ENCODE results near the gene FLVCR1.
"Not testable (repeated sequence)": the region's sequence is repeated elsewhere in the genome, so short reads cannot be mapped to it uniquely, and the experiment has no call there.

Gene FLVCR1

DNA sequence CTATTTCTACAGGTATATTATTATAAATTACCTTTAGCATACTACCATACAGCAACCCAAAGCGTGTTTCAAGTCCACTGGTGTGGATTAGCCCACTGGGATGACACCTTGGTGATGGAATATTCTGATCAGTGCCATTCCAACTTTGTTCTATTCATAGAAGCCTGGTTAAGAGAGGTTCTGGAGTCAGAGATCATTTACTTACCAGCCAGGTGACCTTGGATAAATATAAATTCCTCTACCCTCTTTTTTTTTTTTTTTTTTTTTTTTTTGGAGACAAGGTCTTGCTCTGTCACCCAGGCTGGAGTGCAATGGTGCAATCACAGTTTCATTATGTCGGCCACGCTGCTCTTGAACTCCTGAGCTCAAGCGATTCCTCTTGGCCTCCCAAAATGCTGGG lies 10.5 kb upstream of the FLVCR1 start, which contains the start of gene SPATA45:
TSS of gene SPATA45 (minus strand) at position 101 of the 400 bp plus-strand sequence. CDS start 11,500 bp downstream, outside the sequence.
- Mint-ChIP-seq H3K36me3 (peaks cover 6% of the 10 kb centered on the region), H3K27ac (no peak within 1 kb of the TSS), H3K27me3 (no peaks in the 10 kb centered on the region), H3K9me3 (no peaks in the 10 kb centered on the region), H3K4me3 (no peak within 1 kb of the TSS), H3K4me1 (no peaks in the 10 kb centered on the region)
- no peak for ATAC-seq

DNA sequence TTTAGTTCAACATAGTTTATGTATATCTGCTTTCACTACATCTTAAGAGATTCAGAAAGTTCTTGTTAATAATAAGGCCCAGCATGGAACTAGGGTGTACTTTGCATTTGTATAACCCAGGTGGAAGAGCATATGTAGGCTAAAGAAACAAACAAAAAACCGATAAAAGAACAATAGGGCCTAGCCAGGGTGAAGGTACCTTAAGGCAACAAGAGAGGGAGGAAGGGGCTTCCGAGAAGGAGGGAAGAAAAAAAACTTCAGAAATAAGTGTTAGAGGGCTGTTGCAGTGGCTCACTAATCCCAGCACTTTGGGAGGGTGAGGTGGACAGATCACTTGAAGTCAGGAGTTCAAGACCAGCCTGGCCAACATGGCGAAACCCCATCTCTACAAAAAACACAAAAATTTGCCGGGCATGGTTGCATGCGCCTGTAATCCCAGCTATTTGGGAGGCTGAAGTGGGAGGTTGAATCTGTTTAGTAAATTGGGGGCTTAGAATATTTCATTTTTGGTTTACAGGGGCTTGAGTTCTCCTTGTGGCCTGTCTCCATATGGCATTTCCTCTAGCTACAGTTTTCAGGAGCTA lies 5.9 kb upstream of the FLVCR1 start:
- H3K27me3 Mint-ChIP-seq = no peaks in the 10 kb centered on the region
- no peak for ATAC-seq
- no peaks in the 10 kb centered on the region for H3K9me3 Mint-ChIP-seq
- no peak overlapping the region for H3K27ac Mint-ChIP-seq
- no peak overlapping the region for H3K4me3 Mint-ChIP-seq
- H3K36me3 Mint-ChIP-seq = peaks cover 25% of the 10 kb centered on the region
- peaks cover 26% of the 10 kb centered on the region for H3K4me1 Mint-ChIP-seq

DNA sequence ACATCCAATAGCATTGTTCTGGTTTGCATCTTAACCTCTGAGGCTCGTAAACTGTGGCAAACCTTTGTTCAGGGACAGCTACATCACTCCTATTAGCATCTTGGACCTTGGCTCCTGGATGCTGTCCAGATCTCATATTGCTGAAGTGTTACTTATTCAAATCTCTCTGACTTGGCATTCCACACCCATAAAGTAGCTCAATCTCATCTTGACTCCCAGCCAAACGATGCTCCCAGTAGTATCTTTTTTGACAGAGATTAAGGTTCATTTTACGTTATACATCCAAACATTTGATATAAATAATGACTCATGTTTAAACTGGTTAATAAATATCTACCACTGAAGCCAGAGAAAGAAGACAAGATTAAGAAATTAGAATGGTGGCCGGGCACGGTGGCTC lies 4.4 kb upstream of the FLVCR1 start:
- Mint-ChIP-seq H3K9me3 (no peaks in the 10 kb centered on the region), H3K27ac (no peak overlapping the region), H3K36me3 (peaks cover 25% of the 10 kb centered on the region), H3K4me3 (no peak overlapping the region), H3K27me3 (no peaks in the 10 kb centered on the region), H3K4me1 (peaks cover 26% of the 10 kb centered on the region)
- no peak for ATAC-seq

DNA sequence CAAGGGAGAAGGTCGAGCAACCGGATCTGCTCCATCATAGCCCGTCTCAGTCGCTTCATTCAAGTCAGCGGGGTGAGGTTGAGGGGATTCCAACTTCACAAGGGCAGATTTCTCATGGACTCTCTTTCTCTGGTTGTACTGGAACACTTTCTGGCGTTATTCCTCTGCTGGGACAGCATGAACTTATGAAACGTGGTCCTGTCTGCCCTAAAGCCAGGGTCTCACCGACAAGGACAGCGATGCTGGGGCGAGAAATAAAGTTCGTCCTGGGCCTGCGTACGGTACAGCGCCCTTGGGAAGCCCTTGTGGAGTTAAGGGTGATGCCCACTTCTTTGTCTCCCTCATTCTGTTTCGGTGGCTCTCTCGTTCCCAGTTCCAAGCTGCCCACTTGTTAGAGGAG lies 1.3 kb upstream of the FLVCR1 start:
- Mint-ChIP-seq H3K4me1 (peaks cover 26% of the 10 kb centered on the region), H3K27ac (no peak overlapping the region), H3K4me3 (peak overlapping the region; percentile 93), H3K27me3 (no peaks in the 10 kb centered on the region), H3K9me3 (no peaks in the 10 kb centered on the region), H3K36me3 (peaks cover 25% of the 10 kb centered on the region)
- no peak for ATAC-seq

DNA sequence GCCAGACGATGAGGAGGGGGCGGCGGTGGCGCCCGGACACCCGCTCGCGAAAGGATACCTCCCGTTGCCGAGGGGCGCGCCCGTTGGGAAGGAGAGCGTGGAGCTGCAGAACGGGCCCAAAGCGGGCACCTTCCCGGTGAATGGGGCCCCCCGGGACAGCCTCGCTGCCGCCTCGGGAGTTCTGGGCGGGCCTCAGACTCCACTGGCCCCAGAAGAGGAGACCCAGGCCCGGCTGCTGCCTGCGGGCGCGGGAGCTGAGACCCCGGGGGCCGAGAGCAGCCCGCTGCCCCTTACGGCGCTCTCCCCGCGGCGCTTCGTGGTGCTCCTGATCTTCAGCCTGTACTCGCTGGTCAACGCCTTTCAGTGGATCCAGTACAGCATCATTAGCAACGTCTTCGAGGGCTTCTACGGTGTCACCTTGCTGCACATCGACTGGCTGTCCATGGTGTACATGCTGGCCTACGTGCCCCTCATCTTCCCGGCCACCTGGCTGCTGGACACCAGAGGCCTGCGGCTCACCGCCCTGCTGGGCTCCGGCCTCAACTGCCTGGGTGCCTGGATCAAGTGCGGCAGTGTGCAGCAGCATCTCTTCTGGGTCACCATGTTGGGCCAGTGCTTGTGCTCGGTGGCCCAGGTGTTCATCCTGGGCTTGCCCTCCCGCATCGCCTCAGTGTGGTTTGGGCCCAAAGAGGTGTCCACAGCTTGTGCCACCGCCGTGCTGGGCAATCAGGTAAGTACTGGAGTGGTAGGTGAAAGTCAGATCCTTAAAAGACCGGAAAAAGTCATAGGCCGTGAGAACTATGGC lies 588 bp downstream of the FLVCR1 start:
- Mint-ChIP-seq H3K9me3 (no peaks in the 10 kb centered on the region), H3K27me3 (no peaks in the 10 kb centered on the region), H3K36me3 (peaks cover 21% of the 10 kb centered on the region), H3K27ac (peak overlapping the region; percentile 92), H3K4me3 (peak overlapping the region; percentile 93), H3K4me1 (peaks cover 32% of the 10 kb centered on the region)
- peak; percentile 65 for ATAC-seq

DNA sequence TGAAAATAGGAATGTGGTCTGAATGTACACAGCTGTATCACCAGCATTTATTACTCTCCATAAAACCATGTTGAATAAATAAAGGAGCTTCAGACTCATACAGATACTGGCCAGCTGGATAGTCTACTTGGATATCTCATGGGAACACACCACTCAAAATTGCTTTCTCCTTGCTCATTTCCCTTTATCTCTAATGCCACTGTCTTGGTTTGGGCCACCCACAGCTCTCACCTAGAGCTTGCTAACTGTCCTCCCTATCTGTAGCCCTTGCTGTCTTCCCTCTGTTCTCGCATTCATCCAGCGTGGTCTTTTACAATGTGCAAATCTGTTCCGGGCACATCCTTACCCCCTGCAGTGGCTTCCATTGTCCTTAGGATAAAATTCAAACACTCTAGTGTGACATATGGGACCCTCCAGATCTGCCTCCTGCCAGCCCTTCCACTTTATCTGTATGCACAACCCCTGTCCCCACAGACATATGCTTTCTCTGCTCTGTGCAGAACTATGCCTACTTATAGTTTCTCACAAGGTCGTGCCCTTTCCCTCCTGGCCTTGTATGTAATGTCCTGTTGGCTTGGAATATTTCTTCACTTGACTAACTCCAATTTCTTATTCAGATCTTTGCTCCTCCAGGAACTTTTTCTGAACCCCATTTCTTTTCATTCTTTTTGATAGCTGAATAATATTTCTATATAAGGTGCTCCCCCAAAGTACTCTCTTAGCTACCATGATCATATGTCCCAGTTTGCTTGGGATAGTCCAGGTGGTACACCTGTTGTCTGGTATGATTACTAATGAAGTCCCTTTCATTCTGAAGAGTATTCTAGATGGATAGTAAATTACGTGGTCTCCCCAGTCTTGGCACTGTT lies 2.9 kb downstream of the FLVCR1 start:
- peaks cover 18% of the 10 kb centered on the region for H3K4me1 Mint-ChIP-seq

DNA sequence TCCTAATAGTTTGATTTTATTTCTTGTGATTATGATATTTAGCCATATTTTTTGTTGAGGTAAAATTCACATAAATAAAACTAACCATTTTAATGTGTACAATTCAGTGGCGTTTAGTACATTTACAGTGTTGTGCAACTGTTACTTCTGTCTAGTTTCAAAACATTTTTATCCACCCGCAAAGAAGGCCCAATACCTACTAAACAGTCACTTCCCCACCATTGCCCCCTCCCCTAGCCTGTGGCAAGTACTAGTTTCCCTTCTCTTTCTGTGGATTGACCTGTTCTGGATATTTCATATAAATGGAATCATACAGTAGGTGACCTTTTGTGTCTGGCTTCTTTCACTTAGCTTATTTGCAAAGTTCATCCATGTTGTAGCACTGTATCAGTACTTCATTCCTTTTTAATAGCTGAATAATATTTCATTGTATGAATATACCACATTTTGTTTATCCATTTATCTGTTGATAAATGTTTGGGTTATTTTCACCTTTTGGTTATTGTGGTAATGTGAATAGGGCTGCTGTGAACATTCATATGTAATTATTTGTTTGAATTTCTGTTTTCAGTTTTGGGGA lies 4.1 kb downstream of the FLVCR1 start:
- Mint-ChIP-seq H3K4me1 (peaks cover 7% of the 10 kb centered on the region), H3K27me3 (no peaks in the 10 kb centered on the region), H3K36me3 (peaks cover 28% of the 10 kb centered on the region), H3K4me3 (no peak overlapping the region), H3K9me3 (no peaks in the 10 kb centered on the region), H3K27ac (no peak overlapping the region)
- ATAC-seq = no peak

More for the DNA sequence above, 2.9 kb downstream of the FLVCR1 start:
- no peak overlapping the region for H3K27ac Mint-ChIP-seq
- no peaks in the 10 kb centered on the region for H3K27me3 Mint-ChIP-seq
- no peaks in the 10 kb centered on the region for H3K9me3 Mint-ChIP-seq
- peaks cover 16% of the 10 kb centered on the region for H3K36me3 Mint-ChIP-seq
- no peak overlapping the region for H3K4me3 Mint-ChIP-seq
- no peak for ATAC-seq

DNA sequence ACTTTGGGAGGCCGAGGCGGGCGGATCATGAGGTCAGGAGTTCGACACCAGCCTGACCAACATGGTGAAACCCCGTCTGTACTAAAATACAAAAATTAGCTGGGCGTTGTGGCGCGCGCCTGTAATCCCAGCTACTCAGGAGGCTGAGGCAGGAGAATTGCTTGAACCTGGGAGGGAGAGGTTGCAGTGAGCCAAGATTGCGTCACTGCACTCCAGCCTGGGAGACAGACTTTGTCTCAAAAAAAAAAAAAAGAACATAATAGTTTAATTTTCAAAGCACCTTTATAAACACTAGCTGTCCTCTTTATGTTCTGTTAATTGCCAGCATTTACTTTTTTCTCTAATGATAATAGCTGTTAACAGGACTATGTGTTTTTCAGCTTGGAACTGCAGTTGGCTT lies 5.3 kb downstream of the FLVCR1 start:
- H3K4me3 Mint-ChIP-seq, H3K27ac Mint-ChIP-seq, H3K27me3 Mint-ChIP-seq, H3K9me3 Mint-ChIP-seq, H3K4me1 Mint-ChIP-seq, ATAC-seq: not testable (repeated sequence)
- peaks cover 28% of the 10 kb centered on the region for H3K36me3 Mint-ChIP-seq

DNA sequence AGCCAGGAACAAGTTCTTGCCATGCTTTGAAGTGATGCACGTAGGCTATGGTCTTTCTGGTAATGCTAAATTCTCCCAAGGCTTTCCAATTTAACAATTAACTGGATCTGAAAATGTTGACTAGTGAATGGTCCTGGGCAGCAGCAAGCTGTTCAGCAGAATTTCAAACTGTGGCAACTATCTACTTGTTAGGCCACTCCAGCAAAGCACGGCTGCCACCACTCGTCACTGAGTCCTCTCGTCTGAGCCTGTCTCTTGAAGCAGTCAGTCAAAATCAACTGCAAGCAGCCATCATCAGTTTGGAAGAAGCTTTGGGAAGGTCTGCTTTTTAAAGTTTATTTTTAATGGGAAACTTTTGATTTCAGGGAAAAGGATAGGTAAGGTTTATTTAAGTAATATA lies 6.1 kb downstream of the FLVCR1 start:
- no peak for ATAC-seq
- Mint-ChIP-seq H3K27me3 (no peaks in the 10 kb centered on the region), H3K36me3 (peaks cover 28% of the 10 kb centered on the region), H3K9me3 (no peaks in the 10 kb centered on the region), H3K4me3 (no peak overlapping the region), H3K4me1 (peaks cover 7% of the 10 kb centered on the region), H3K27ac (no peak overlapping the region)

DNA sequence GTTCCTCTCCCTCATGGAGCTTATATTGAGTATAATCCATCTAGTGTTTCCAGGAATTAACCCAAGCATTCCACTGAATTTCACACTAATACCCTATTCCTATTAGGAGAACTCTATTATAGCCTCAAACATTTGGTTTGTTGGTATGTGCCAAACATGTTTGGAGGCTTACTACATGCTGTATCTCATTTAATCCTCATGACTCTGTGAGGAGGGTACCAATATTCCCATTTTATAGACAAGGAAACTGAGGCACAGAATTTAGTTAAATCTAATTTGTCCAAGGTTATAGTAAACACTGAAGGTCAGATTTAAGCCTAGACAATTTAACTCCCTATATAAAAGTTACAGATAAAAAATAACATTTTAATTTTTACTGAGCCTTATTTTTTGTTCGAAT lies 9.1 kb downstream of the FLVCR1 start:
- no peak for ATAC-seq
- Mint-ChIP-seq H3K4me1 (peaks cover 7% of the 10 kb centered on the region), H3K27ac (no peak overlapping the region), H3K4me3 (no peak overlapping the region), H3K36me3 (peaks cover 34% of the 10 kb centered on the region), H3K27me3 (no peaks in the 10 kb centered on the region), H3K9me3 (no peaks in the 10 kb centered on the region)

DNA sequence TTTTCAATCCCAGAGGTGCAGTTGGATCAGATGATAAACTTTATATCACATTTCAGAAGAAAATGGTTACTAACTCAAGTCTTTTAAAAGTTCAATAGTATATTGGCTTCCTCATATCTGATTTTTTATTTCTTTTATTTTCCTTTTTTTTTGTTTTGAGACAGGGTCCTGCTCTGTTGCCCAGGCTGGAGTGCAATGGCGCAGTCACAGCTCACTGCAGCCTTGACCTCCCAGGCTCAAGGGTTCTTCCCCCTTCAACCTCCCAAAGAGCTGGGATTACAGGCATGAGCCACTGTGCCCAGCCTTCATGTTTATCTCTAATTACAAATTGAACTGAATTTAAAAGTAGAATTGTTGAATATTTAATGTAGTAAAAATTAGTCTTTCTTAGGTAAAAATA lies 13.9 kb downstream of the FLVCR1 start:
- no peak overlapping the region for H3K27ac Mint-ChIP-seq
- peaks cover 4% of the 10 kb centered on the region for H3K4me1 Mint-ChIP-seq
- H3K36me3 Mint-ChIP-seq = peaks cover 39% of the 10 kb centered on the region
- H3K4me3 Mint-ChIP-seq = no peak overlapping the region
- no peaks in the 10 kb centered on the region for H3K27me3 Mint-ChIP-seq
- ATAC-seq = no peak
- H3K9me3 Mint-ChIP-seq = no peaks in the 10 kb centered on the region

DNA sequence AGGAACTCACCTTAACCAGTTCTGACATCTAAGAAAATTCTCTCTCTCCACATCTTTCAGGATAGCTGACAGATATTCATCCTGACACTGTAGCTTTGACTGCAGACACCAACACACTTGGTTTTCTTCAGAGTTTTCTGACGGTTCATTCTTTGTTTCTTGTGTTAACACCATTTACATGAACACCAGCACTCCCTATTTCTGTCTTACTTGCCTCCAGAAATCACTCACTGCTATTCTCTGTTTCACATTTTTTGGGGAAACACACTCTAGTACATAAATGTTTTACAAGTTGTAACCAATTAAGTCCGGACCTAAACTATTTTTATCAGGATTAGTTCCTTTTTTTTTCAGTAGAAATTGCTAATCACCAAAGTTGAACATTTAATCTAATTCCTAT lies 15.4 kb downstream of the FLVCR1 start:
- no peak for ATAC-seq
- peaks cover 47% of the 10 kb centered on the region for H3K36me3 Mint-ChIP-seq
- no peak overlapping the region for H3K4me3 Mint-ChIP-seq
- no peak overlapping the region for H3K27ac Mint-ChIP-seq
- H3K4me1 Mint-ChIP-seq = peaks cover 4% of the 10 kb centered on the region
- H3K9me3 Mint-ChIP-seq = no peaks in the 10 kb centered on the region
- H3K27me3 Mint-ChIP-seq = no peaks in the 10 kb centered on the region

DNA sequence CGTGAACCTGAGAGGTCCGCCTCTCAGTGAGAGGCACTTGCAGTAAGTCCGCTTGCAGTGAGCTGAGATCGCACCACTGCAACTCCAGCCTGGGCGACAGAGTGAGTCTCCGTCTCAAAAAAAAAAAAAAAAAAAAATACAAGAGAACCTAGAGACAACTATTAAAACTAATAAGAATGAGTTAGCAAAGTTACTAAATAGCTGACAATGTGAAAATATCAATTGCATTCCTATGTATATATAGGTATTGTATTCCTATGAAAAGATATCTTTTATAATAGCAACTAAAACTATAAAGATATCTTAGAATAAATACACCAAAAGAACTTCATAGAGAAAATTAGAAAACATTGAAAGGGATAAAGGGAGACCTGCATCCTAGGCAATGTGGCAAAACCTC lies 20.3 kb downstream of the FLVCR1 start:
- no peak for ATAC-seq
- H3K36me3 Mint-ChIP-seq = peaks cover 47% of the 10 kb centered on the region
- H3K27me3 Mint-ChIP-seq = no peaks in the 10 kb centered on the region
- no peaks in the 10 kb centered on the region for H3K9me3 Mint-ChIP-seq
- peaks cover 4% of the 10 kb centered on the region for H3K4me1 Mint-ChIP-seq
- no peak overlapping the region for H3K4me3 Mint-ChIP-seq
- no peak overlapping the region for H3K27ac Mint-ChIP-seq

DNA sequence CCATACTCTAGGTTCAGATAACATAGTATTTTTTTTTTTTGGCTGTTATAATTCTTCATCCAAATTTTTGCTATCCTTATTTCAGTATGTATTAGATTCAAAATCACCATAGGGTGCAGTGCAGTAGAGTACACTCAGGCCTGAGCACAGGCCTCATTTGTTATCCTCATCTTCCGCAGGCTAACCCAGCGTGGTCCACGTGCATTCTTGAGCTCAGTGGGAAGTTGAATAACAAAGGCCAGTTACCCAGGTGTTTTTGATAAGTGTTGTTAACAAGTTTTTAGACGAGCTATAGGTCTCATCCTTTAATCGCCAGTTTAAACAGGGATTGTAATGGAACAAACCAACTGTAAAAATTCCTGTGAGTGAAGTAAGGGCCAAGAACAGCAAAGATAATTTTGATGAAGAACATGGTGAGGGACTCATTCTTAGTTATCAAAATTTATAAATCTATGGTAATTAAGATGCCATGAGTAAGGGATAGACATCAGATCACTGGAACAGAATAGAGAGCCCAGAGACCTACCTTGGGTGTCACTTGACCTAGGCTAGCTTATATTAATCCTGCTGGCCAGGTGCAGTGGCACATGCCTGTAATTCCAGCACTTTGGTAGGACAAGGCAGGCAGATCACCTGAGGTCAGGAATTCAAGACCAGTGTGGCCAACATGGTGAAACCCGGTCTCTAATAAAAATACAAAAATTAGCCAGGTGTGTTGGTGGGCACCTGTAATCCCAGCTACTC lies 22.0 kb downstream of the FLVCR1 start:
- Mint-ChIP-seq H3K4me3 (no peak overlapping the region), H3K27me3 (no peaks in the 10 kb centered on the region), H3K4me1 (peaks cover 4% of the 10 kb centered on the region), H3K27ac (no peak overlapping the region), H3K36me3 (peaks cover 48% of the 10 kb centered on the region), H3K9me3 (no peaks in the 10 kb centered on the region)
- no peak for ATAC-seq

Data from stimulated activated memory B cell treated with anti-CD40 and anti-IgM and Interleukin-4, amounts not matched to agents 10 μg/mL and 1 μg/mL and 100 μg/mL, for 72 hours (primary cell).